Fibroblast of villous mesenchyme (primary cell): ENCODE measurements around the gene TSACC. TPM values are rescaled to one million over a fixed set of nuclear protein-coding genes. Genes with fewer than 3 reads are reported as not detected.
A peak's percentile ranks its signal among the peaks of the same experiment; 100 is the strongest.

Experiments used
- DNase-seq: peaks from one replicate; pipeline ENCODE4 v3.0.0-alpha.2; 2010; ENCODE audit warnings: low read depth
- H3K4me3 ChIP-seq: 2 replicates; pipeline ENCODE4 v1.5.1; 2011; ENCODE audit warnings: low read depth, mild to moderate bottlenecking, low read length
- total RNA-seq: library from RNA; depleted of rRNA; stranded (reverse); fragments of >200 nt; gene quantifications from 2 replicates; pipeline ENCODE4 v1.2.3, GENCODE V29; 2012
- TF ChIP-seq, protein P1 (sequence below): IDR thresholded peaks from 2 replicates; pipeline ENCODE4 v1.5.1; 2012; ENCODE audit warnings: low read depth, mild to moderate bottlenecking, low read length; ENCODE audit not compliant: insufficient read depth

TSACC gene
- total RNA-seq, 1 donor: not detected

DNA sequence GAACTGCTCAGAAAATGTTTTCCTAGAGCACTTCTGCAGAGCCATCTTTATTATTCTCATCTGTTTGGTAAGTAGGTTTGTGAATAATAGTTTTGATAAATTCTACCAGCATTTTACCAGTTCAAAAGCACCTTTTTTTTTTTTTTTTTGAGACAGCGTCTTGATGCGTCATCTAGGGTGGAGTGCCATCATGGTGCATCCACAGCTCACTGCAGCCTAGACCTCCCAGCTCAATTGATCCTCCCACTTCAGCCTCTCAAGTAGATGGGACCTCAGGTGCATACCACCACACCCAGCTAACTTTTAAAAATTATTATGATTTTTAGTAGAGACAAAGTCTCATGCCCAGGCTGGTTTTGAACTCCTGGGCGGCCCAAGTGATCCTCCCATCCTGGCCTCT lies 20.9 kb downstream of the TSACC start:
- TF ChIP-seq, protein P1, sequence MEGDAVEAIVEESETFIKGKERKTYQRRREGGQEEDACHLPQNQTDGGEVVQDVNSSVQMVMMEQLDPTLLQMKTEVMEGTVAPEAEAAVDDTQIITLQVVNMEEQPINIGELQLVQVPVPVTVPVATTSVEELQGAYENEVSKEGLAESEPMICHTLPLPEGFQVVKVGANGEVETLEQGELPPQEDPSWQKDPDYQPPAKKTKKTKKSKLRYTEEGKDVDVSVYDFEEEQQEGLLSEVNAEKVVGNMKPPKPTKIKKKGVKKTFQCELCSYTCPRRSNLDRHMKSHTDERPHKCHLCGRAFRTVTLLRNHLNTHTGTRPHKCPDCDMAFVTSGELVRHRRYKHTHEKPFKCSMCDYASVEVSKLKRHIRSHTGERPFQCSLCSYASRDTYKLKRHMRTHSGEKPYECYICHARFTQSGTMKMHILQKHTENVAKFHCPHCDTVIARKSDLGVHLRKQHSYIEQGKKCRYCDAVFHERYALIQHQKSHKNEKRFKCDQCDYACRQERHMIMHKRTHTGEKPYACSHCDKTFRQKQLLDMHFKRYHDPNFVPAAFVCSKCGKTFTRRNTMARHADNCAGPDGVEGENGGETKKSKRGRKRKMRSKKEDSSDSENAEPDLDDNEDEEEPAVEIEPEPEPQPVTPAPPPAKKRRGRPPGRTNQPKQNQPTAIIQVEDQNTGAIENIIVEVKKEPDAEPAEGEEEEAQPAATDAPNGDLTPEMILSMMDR: no peak
- H3K4me3 ChIP-seq: no peak overlapping the region
- DNase-seq: no peak

DNA sequence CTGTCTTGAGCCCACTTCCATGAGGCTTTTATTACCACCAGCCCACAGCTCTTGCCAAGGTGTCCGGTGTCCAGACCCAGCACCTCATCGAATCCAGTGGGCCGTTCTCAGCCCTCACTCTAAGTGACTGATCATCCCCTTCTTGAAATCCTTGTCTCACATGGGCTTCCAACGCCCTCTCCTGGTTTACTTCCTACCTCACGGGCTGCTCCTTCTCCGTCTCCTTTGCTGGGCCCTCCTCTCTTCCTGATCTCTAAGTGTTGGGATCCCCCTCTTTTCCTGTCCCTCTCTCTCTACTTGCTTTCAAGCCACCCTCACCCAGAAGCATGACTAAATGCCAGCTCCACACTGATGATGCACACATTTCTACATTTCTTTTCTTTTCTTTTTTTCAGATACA lies 21.6 kb downstream of the TSACC start:
- peak; percentile 38 for DNase-seq
- TF ChIP-seq, protein P1: peak; percentile 46
- no peak overlapping the region for H3K4me3 ChIP-seq

DNA sequence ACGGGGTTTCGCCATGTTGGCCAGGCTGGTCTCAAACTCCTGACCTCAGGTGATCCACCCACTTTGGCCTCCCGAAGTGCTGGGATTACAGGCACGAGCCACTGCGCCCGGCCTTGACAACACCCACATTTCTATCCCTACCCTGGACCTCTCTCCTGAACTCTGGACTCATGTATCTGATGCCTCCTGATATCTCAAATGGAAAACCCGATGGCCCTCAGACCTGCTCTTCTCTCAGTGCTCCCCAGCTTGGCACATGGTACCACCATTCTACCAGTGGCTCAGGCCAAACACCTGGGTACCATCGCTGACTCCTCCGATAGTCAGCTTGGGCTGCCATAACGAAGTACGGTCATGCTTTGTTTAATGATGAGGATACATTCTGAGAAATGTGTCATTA lies 22.2 kb downstream of the TSACC start:
- H3K4me3 ChIP-seq: no peak overlapping the region
- DNase-seq: no peak
- TF ChIP-seq, protein P1: no peak

DNA sequence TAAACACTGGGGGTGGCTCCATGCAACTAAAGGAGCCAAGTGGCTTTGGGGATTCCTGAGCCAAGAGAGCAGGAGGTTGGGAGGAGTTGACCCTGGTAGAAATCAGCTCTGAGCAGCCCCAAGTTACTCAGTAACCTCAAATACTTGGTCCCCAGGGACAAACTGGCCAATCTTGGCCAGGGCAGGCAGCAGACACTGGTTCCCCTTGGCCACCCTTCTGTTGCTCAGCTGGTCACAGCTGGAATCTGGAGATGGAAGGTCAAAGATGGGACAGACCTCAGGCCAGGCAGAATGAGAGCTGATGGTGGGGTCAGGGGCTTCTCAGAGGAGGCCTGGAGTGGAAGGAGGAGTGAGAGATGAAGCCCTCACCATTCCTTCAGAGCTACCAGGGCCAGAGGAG lies 27.4 kb downstream of the TSACC start:
- no peak overlapping the region for H3K4me3 ChIP-seq
- TF ChIP-seq, protein P1: no peak
- no peak for DNase-seq

DNA sequence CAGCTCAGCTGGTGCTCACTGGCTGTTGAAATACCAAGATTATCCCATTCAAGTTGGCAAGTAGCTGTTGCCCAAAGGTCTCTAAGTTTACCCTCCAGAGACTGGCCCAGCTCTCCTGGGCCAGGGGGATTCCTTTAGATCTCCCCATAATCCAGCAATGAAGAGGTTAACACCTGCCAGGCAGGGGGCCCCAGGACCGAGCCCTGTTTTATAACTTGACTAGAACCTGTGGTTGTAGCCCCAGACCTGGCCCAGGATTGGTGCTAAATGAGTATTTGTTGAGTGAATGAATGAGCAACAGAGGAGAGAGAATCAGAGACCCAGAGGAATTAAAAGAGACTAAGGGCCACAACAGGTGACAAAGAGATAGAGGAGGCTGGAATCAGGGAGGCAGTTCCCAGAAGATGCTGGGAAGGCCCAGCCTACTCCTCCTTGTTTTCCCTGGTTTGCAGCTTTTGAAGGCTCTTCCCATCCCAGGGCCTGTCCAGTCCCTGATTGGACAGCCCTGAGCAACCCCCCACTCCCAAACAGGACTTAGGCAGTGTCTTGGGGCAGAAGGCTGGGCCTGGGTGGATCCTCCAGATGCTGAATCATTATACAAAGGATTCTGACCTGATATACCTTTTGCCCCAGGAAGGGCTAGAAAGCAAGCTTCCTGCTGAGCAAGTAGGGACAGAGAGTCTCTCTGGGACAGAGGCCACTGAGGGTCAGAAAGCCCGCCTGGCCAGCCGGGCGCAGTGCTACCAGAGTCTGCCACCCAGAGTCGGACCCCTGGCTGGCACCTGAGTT lies 28.2 kb downstream of the TSACC start:
- H3K4me3 ChIP-seq: no peak overlapping the region
- DNase-seq: no peak
- TF ChIP-seq, protein P1: no peak

DNA sequence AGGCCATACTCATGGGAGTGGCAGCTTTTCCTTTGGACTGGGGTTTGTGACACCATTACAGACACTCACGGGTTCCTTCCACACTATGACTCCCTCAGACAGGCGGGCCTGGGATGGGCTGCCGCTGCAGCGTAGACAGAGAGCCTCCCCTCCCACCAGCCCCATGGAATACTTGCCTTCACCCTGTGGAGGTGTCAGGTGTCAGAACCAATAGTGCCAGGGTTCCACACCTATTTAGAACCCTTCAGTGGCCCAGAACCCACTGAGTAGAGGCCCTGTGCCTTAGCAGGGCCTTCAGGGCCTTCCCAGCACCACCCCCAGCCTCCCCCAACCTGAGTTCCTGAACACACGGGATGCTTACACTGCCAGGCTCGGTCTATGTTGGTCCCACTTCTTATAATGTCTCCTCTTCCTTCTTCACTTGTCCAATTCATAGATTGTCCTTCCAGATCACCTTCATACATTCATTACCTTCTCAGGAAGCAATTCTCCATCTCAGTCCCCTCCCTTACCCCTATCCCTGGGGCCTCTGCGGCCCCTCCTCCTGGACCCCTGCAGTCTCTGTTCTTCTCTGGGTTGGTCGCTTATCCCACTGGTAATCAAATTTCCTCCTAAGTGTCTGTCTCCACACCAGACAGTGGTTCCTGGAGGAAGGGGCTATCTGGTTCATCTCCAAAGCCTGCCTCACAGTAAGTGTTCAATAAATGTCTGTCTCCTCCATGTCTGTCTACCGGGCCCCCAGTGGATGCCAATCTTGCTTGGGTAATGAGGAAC lies 29.2 kb downstream of the TSACC start:
- DNase-seq: no peak
- TF ChIP-seq, protein P1: no peak
- no peak overlapping the region for H3K4me3 ChIP-seq
